ENCODE results near the gene NOTCH1.
"Not testable (repeated sequence)": the region's sequence is repeated elsewhere in the genome, so short reads cannot be mapped to it uniquely, and the experiment has no call there.

Gene NOTCH1

DNA sequence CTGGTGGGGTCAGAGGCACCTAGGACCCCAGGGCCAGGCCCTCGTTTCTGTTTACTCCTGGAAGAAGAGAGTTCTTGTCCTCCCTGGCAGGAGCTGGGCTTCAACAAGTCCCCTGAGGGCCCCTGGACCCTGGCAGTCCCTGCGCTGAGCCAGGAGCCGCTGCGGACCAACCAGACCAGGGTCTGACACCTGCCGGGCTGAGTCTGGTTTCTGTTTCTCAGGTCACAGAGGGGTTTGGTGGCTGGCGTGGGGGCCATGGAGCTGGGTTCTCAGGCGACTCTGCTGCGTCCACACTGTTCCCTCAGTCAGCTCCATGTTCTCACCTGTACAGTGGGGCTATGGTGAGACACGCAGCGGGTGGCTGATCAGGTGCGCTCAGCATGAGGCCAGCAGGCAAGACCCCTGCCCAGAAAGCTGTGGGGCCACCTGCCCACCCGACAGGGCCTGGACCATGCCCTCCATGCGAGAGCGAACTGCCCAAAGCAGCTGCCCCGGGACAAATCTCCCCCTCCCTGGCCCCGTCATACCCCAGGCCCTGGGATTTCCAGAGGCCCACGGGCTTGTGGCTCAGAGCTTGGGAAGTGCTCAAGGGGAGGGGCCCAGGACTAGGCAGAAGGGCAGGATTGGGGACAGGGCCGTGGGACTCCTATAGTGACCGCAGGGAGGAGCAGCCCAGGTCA, 17.9 kb upstream of the NOTCH1 start:
- DNase-seq, result no peak

DNA sequence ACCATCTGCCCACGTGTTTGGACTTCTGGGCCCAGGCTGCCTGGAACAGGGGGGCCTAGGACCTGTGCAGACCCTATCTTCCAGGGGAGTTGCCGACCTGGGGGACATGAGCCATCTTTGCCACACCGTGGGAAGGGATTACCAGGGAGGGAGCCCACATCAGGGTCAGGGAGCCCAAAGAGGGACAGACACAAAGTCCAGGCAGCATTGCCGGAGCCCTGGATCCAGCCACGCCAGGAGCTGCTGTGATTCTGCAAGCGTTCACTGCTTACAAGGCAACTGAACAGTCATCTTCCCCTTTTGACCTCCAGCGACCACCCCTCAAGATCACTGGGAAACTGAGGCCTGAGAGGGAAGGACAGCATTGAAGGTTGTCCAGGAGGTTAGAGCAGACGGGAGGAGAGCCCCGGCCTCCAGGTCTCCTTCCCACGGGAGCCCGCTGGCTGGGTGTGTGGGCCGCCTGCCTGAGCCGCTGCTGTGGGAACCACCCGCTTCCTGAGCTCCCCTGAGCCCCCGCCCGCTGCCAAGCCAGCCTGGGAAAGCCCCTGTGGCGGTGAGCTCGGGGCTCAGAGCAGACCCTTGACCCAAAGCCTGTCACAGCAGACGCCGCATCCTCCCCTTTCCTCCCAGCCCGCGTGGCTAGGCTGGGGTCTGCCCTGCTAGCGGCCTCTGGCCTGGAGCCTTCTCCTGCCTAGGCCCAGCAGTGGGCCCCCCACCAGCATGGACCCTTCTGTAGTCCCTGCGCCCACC, 17.1 kb upstream of the NOTCH1 start:
- no peak for DNase-seq

DNA sequence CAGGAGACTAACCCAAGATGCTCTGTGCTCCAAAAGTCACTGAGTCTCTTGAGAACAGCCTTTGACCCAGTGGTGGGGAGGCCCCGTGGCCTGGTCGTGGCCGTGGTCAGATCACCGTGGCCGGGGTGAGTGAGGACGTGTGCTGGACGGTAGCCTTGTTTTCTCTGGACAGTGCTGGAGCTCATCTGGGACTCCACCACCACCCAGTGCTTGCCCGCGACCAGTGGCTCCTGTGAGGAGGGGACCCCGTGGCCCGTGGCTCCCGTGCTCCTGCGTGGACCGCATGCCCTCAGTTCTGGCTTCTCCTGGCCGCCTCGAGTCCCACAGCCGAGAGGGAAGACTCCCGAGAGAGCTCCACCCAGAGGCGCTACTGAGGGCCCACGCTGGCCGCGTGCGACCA, 15.9 kb upstream of the NOTCH1 start:
- no peak for DNase-seq

DNA sequence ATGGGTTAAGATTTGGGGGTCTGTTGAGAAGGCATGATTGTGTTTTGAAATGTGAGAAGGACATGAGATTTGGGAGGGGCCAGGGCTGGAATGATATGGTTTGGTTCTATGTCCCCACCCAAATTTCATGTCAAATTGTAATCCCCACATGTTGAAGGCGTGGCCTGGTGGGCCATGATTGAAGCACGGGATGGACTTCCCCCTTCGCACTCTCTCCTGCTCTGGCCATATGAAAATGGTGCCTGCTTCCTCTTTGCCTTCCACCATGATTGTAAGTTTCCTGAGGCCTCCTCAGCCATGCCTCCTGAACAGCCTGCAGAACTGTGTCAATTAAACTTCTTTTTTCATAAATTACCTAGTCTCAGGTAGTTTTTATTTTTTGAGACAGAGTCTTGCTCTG, 14.7 kb upstream of the NOTCH1 start:
- no peak for DNase-seq

DNA sequence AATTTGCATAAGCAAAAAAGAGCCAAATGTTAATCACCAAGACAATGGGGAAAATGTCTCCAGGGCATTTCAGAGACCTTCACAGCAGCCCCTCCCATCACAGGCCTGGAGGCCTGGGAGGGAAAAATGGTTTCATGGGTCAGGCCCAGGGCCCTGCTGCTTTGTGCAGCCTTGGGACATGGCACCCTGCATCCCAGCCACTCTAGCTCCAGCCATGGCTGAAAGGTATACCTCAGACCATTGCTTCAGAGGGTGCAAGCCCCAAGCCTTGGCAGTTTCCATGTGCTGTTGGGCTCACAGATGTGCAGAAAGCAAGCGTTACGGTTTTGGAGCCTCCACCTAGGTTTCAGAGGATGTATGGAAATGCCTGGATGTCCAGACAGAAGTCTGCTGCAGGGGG, 13.5 kb upstream of the NOTCH1 start:
- not testable (repeated sequence) for DNase-seq

DNA sequence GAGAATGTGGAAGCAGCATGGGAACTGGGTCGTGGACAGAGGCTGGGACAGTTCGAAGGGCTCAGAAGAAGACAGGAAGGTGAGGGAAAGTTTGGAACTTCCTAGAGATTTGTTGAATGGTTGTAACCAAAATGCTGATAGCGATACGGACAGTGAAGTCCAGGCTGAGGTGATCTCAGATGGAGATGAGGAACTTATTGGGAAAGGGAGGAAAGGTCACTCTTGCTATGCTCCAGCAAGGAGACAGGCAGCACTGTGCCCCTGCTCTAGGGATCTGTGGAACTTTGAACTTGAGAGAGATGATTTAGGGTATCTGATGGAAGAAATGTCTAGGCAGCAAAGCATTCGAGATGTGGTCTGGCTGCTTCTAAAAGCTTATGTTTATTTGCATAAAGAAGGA, 13.0 kb upstream of the NOTCH1 start:
- not testable (repeated sequence) for DNase-seq

DNA sequence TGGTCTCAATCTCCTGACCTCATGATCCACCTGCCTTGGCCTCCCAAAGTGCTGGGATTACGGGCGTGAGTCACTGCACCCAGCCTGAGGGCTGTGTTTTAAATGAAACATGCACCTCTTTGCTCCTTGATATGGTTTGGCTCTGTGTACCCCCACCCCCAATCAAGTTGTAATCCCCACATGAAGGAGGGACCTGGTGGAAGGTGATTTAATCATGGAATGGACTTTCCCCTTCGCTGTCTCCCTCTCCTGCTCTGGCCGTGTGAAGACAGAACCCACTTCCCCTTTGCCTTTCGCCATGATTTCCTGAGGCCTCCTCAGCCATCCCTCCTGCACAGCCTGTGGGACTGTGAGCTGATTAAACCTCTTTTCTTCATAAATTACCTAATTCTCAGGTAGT, 12.5 kb upstream of the NOTCH1 start:
- DNase-seq, result no peak

DNA sequence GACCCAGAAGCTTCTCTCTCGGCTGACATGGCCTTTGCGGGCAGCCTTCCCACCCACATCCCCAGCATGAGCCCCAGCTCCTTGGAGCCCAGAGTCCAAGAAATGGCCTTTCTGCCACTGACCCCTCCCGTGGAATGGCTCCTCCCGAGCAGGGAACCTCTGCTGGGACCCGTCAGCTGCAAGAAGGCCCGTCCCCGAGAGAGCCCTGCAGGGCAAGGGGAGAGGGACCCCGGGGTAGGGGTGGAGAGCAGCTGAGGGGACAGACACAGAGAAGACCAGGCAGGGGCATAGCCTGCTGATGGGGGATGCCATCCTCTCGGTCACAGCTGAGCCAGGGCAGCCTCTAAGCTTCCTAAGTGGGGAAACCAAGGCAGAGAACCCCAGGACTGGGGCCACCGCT, 11.2 kb upstream of the NOTCH1 start:
- DNase-seq, result no peak

DNA sequence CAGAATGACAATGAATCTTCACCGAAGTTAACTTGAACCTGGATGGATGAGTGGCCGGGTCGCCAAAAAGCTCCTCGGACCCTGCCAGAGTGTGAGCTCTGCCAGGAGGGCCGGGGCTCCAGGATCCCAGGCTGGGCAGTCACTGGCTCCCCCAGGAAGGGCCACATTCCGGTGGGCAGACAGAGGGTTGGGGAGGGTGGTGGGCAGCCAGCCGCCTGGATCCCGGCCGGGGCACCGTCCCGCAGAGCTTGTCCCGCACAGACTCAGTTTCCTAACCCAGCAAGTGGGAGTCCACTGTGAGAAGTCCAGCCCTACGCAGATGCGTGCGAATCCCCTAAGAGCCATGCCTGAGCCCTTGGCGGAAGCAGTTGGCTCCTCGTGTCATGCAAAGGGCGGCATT, 10.3 kb upstream of the NOTCH1 start:
- no peak for DNase-seq

DNA sequence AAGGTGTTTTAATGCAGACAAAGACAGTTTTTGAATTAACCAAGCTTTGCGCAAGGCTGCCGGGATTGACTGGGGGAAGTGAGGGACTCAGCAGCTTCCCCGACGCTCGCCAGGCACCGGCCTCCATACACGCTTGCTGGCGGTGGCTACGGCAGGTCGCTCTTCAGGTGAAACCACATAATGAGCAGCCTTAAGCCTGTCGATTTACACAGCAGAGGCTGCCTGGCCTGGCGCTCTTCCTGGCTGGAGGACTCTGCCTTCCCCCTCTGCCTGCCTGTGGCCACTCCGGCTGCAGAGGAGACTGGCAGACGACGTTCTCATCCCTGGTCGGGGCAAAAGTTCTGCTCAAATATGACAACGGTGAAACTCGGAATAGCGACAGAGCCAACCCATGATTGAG, 9.0 kb upstream of the NOTCH1 start:
- no peak for DNase-seq

DNA sequence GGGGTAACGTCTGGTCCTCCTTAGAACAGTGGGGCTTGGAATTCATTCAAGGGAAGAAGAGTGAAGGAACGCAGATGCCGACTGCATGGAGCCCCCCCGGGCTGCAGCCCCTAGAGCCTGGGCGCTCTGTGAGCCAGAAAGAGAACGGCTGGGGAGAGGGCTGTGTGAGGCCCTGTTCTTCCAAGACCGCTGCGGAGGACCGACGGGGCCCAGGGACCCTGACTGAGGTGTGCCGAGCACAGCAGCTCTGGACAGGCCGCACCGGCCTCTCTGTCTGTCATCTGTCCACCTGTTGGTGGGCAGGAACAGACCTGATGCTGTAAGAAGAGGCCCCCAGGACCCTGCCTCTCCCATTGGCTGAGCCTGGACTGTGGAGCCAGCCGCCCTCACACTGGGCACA, 7.7 kb upstream of the NOTCH1 start:
- no peak for DNase-seq

DNA sequence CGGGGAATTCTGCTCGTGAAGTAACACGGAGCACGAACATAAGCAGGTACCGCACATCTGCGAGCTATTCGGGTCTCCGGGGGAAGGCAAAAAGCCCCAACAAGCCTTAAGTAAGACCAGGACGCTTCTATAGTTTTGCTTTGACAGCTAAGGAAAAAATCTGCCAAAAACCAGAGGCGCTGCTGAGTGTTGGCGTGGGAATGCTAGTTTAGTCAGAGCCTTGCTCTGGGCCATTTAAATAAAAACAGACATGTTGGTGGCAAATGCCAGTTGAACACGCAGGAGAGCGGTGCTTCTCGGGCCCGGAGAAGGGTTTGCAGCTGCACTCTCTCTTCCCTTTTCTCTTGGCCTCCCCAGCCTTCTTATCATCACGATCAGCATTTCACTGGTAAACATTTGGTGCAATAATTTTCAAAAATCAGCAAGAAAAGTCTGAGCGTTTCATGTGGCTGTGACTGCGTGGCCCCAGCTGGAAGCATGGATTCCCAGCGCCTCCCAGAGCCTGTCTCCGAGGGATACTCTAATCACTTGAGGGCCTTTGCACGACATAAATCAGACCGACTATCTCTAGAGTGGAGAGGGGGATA, 6.4 kb upstream of the NOTCH1 start:
- no peak for DNase-seq

DNA sequence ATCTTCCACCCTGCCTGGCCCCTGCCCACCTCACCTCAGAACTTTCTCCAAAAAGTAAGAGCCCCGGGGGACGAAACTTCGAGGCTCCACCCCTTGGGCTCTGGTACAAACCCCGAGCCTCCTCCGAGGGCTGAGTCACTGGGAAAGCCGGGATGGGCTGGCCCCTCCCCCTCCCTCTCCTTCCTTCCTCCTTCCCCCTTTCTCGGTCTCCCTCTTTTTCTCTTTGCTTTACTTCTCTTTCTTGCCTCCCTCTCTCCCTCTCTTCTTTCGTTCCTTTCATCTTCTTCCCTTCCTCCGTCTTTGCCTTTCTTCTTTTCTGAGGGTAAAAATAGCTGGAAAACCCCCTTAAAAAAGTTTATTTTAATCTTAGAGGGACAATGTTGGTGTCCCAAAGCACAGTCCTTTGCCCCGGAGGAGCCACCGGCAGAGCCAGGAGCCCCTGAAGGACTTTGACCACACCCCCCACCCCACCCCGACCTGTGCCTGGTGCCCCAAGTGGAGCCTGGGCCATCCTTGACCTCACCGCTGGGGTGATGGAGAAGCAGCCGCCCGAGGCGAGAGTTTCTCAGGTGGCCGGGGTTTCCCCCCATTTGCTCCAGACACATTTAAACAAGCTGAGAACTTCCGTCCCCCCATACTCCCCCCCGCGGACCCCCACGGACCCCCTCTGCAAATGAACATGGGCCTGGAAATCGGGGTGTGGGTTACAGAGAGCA, 5.7 kb upstream of the NOTCH1 start:
- no peak for DNase-seq

DNA sequence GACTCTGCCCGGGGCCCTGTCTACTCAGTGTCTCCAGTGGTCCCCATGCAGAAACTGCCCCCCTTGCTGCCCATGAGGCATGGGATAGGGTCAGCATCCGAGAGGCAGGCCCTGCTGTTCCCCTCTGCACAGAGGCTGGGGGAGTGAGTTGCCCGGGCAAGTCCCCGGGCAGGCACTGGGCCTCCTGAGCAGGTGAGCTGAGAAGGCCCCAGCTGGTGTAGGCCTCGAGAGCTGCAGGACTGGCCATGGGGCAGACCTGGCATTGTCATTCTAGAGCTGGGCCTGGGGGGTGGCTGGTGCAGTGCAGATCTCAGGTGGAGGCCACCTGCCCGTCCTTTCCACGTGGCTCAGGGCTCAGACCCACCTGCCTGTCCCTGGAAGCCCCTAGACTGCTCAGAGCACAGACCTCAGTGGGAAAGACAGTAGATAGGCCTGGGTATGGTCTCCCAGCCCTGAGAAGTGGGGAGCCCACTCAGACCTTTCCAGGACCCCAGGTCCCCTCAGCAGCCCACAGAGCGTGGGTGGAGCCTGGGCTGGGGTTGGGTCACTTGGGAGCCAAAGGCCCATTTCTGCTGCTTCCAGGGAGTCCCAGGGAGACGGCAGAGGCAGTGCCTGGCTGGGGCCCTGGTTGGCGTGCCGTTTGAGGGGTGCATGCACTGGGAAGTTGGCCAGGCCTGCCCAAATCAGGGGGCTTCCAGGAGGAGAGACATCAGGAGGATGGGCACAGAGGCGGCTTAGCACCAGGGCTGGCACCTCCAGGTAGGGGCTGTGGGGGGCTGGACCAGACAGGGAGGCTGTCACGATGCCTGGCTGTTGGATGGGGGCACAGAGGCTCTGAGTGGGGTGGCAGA, 4.8 kb upstream of the NOTCH1 start:
- DNase-seq, result no peak

DNA sequence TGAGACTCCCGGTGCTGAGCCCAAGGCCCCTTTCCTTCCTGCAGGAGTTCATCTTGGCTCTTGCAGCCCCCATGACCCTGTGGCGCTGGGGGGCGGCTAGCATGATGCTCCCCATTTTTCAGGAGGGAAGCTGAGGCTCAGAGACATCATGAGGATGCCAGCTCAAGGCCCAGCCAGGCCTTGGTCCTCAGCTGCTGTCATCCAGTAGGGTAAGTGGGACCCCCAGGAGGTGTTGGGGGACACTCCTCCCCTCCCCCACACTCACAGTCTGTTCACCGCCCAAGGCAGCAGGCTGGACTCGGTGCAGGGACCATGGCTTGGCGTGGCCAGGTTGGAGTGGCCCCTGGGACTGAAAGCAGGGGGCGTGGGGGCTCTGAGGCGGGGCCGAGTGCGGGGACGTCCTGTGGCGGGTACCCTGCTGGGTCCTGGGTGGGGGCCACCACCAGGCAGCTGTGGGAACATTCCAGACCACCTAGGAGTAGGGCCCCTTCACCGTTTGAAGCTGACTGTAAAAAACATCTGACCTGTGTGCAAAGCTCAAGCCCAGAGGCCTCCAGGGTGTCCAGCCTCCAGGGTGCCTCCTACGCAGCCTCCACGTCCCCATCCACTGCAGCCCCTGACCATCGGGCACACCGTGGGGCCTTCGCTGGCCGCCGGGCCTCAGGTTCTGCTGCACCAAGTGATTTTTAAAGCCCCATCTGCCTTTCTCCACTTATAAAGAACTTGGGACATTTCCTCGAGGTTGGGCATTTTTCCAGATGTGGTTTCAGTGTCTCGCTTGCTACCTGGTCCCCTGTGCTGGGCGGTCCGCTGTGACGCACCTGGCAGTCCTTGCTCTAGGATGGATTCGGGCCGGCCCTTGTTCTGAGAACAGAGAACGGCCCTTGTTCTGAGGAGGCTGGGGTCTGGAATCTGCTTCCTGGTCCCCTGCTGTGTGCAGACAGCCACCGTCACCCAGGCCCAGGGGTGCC, 3.4 kb upstream of the NOTCH1 start:
- DNase-seq, result no peak

DNA sequence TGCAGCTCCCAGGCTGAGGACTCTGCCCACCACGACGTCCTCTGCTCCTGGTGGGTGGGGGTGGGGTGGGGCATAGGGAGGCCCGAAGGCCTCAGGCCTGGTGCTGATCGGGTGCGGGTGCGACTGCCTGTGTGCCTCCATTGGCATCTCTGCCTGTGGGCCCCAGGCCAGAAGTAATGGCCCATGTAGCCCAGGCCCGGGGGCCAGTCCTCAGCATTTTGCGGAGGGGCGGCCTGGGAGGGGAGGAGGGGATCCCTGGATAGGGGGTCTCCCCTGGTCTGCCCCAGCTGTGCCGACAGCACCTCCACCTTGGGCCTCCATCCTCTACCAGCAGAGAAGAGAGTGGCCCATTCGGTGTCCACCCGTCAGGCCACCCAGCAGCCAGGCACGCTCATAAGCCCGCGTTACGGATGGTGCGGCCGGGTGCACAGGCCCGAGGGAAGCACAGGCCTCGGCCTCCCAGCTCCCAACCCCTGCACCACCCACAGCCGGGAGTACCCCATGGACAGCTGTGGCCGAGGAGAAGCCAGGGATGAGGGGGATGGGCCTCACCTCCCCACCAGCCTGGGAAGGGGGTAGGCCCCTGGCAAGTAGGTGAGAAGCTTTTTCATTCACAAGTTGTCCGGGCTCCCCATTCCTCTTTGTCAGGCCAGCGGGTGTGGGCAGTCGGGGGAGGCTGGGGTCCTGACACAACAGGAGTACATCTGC, 1.8 kb upstream of the NOTCH1 start:
- DNase-seq, result no peak

DNA sequence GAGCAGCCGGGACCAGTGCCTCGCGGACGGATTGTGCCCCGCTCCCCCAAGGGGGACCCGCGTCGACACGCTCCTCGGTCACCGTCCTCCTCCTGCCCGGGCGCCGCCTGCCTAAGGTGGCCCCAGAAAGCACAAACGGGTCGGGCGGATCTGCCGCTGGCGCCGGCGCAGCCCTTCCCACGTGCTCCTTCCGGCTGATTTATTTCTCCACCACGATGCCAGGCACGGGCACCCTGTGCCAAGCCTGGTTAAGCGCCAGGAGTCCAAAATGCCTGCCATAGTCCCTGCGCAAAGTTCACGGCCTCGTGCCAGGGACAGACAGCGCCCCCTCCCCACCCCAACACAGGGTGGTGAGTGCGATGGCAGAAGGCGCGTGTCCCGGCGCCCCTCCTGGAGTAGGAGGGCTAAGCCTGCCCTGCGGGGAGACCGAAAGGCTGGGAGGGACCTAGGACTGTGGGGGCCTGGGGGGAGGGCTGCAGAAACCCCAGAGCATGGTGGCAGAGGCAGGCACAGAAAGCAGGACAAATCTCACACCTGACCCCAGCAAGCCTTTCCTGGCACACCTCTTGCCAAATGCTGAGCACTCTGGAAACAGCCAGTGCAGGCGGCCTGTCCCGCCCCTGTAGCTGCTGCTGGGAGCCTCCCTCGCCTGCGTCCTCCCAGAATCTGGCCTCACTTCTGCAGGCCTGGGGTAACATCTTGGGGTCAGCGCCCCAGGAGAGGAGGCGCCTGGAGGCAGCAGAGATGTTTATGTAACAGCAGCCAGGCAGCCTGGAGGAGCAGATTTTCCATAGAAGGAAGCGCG, 1.1 kb upstream of the NOTCH1 start:
- peak; percentile 54 to 58 for DNase-seq

DNA sequence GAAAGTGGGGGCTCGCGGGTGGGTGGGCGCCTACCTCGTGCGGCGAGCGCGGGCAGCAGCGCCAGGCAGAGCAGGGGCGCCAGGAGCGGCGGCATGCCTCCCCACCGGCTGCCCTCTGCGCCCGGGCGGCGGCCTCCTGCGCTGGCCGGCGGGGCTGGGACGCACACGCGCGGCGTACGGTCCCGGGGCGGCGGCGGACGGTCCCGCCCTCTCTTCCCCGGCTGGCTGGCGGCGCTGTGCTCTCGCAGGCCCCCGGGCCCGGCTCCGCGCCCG, 220 bp downstream of the NOTCH1 start:
- no peak for DNase-seq

DNA sequence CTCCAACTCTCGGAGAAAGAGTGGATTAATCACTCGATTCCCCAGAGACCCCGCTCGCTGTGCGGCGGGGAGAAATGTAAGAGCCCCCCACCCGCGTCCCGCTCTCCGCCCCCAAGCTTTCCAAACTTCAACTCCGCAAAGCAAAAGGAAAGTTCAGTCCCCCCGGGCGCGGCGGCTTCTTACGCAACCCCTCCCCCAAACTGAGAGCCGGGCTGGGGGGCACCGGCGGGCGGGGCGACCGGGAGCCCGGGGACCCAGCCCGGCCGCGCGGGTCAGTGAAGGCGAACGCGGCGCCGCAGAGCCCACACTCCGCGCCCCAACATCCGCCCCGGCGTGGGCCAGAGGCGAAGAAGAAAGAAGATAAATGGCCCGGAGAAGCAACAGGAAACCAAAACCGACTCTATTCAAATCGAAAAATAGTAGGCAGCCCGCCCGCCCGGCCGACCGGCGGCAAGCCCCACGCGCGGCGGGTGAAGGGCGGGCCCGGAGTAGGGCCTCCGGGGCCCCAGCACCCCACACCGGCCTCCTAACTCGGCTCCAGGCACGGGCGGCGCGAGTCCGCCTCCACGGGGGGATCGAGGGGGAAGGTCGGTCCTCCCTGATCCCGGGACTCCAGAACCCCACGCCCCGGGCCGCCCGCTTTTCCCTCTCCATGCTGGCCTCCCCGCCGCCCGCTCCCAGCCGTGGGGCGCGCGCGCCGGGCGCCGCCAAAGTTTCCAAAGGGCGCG, 720 bp downstream of the NOTCH1 start:
- DNase-seq, result peak; percentile 54 to 70

All from stimulated activated CD4-positive, alpha-beta T cell treated with anti-CD3 and anti-CD28 coated beads, Interleukin-4, amount 100 ng/mL, for 4 hours (primary cell).